Measurements from ENCODE around the gene SLC19A2. TPM values are rescaled to one million over a fixed set of nuclear protein-coding genes. Genes with fewer than 3 reads are reported as not detected.

Gene SLC19A2
- total RNA-seq, 2 donors from 2014 or later, result 17.7 to 39.7 TPM

DNA sequence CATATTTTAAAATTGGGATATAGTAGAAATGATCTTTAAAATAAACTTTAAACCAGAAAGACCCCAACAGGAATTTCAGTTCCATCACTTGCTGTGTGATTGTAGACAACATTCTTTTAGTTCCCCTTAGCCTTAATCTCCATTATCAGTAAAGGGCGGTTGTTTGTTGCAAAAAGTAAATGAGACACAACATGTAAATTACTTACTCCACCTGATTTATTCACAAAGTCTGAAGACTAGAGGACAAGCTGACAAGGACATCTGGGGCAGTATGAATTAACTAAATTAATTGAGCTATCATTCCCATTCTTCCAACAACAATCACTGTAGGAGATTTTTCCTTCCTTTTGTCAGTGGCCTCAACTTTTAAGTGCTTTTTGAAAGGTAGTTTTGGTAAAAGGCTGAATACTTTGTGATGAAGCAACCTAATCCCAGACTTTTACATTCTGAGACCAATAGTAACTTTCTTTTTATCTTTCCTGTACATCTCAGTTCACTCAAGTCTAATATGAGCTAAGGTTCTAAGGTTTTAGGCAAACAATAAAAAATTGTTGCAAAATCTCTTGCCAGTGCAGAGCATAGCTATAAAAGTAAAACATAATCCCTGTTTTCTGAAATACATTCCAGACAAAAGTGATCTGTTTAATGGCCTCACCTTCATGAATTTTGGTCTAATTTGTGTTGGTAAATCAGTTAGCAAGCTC is 6.2 kb downstream of the SLC19A2 start:
- ATAC-seq (ENCODE audit: insufficient number of reproducible peaks, low FRiP score, low read depth) (no peak), DNase-seq (ENCODE audit: low spot score) (no peak)

DNA sequence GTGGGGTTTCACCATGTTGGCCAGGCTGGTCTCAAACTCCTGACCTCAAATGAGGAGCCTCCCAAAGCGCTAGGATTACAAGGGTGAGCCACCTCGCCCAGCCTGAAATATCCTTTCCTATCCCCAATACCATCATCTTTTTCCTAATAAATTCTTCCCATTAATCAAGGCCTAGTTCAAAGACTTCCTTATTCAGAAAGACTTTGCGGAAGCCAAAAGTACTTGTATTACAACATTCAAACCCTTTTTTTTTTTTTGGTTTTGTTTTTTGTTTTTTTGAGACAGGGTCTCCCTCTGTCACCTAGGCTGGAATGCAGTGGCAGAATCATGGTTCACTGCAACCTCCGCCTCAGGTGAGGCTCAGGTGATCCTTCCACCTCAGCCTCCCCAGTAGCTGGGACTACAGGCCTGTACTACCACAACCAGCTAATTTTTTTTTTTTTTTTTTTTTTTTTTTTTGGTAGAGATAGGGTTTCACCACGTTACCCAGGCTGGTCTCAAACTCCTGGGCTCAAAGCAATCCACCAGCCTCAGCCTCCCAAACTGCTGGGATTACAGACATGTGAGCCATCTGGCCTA is 7.6 kb downstream of the SLC19A2 start:
- H3K4me3 ChIP-seq, result no peak overlapping the region
- DNase-seq (ENCODE audit: low spot score), result no peak
- ATAC-seq (ENCODE audit: insufficient number of reproducible peaks, low FRiP score, low read depth), result no peak
- peaks cover 0 to 2% of the 10 kb centered on the region in 2 donors for H3K4me1 ChIP-seq (ENCODE audit: control insufficient read depth in 1 of 2, low read depth in 2 of 2)
- H3K9me3 ChIP-seq, result no peaks in the 10 kb centered on the region
- H3K27me3 ChIP-seq (replicated peaks; ENCODE audit: insufficient read depth), result no peaks in the 10 kb centered on the region
- no peaks in the 10 kb centered on the region for H3K36me3 ChIP-seq
- no peak overlapping the region for H3K27ac ChIP-seq
- TF ChIP-seq, protein P1, sequence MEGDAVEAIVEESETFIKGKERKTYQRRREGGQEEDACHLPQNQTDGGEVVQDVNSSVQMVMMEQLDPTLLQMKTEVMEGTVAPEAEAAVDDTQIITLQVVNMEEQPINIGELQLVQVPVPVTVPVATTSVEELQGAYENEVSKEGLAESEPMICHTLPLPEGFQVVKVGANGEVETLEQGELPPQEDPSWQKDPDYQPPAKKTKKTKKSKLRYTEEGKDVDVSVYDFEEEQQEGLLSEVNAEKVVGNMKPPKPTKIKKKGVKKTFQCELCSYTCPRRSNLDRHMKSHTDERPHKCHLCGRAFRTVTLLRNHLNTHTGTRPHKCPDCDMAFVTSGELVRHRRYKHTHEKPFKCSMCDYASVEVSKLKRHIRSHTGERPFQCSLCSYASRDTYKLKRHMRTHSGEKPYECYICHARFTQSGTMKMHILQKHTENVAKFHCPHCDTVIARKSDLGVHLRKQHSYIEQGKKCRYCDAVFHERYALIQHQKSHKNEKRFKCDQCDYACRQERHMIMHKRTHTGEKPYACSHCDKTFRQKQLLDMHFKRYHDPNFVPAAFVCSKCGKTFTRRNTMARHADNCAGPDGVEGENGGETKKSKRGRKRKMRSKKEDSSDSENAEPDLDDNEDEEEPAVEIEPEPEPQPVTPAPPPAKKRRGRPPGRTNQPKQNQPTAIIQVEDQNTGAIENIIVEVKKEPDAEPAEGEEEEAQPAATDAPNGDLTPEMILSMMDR (IDR thresholded peaks at IDR 0.05), result no peak

More for the DNA sequence above, 6.2 kb downstream of the SLC19A2 start:
- Histone ChIP-seq H3K27ac (no peak overlapping the region), H3K9me3 (no peaks in the 10 kb centered on the region), H3K27me3 (replicated peaks; ENCODE audit: insufficient read depth) (no peaks in the 10 kb centered on the region), H3K36me3 (no peaks in the 10 kb centered on the region), H3K4me3 (no peak overlapping the region), H3K4me1 (ENCODE audit: control insufficient read depth in 1 of 2, low read depth in 2 of 2) (peaks cover 11 to 13% of the 10 kb centered on the region in 2 donors)
- TF ChIP-seq, protein P1 (IDR thresholded peaks at IDR 0.05), result no peak

DNA sequence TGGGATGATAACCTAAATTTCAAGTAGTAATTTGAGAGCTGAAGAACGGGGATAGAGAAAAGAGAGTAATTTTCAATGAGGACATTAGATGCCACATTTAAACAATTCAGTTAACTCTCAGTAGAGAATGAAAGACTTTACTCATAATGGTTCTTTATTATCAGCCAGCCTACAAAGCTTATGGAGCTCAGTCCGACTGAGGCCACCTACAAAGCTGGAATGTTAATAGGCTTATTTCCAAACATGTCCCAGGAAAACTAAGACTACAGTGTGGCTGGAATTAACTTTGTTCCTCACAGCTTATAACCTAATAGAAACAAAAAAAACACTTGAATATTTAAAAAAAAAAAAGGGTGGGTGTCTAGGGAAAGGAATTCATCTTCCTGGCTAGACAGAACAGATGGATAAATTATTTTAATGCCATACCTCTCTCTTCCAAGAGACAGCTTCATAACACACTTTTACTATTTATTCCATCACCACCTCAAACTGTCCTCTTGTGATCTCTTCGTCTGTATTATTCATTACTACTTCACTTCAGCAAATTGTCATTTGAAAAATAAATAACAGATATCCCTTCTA is 9.8 kb downstream of the SLC19A2 start:
- H3K4me3 ChIP-seq, result no peak overlapping the region
- H3K4me1 ChIP-seq (ENCODE audit: control insufficient read depth in 1 of 2, low read depth in 2 of 2), result no peaks in the 10 kb centered on the region
- DNase-seq (ENCODE audit: low spot score) (no peak), ATAC-seq (ENCODE audit: insufficient number of reproducible peaks, low FRiP score, low read depth) (no peak)
- H3K27ac ChIP-seq, result no peak overlapping the region
- H3K9me3 ChIP-seq, result no peaks in the 10 kb centered on the region
- H3K27me3 ChIP-seq (replicated peaks; ENCODE audit: insufficient read depth), result no peaks in the 10 kb centered on the region
- H3K36me3 ChIP-seq, result no peaks in the 10 kb centered on the region
- TF ChIP-seq, protein P1 (IDR thresholded peaks at IDR 0.05), result no peak

DNA sequence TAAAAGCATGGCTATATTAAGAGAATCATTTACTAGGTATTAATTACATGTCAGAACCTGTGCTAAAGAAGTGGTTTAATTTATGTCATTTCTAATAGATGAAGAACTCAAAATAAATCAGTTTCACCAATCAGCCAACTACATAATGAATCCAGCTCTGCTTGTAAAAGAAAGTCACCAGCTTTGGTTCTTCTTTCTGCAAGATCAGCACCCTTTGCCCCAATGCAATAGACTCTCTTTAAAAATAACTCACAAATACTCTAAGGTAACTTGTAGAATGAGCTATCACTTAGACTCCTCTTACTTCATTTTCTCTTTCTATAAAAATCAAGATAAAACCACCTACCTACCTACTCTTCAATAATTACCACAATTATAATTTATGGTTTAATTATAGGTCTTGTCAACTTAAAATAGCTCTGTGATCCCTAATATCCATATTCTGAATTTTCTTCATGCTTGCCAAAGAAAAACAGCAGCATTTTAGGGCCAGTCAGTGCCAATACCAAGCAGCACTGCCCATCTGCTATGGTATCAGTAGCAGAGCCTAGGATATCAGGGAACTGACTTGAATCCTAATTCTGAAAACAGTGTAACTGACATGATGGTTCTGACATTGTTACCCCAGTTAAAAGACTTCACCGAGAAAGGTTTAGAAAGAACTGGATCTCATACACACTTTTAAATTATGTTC is 11.3 kb downstream of the SLC19A2 start:
- DNase-seq (ENCODE audit: low spot score) (no peak), ATAC-seq (ENCODE audit: insufficient number of reproducible peaks, low FRiP score, low read depth) (no peak)
- no peak overlapping the region for H3K4me3 ChIP-seq
- no peaks in the 10 kb centered on the region for H3K27me3 ChIP-seq (replicated peaks; ENCODE audit: insufficient read depth)
- no peaks in the 10 kb centered on the region for H3K4me1 ChIP-seq (ENCODE audit: control insufficient read depth in 1 of 2, low read depth in 2 of 2)
- no peaks in the 10 kb centered on the region for H3K9me3 ChIP-seq
- no peaks in the 10 kb centered on the region for H3K36me3 ChIP-seq
- TF ChIP-seq, protein P1 (IDR thresholded peaks at IDR 0.05), result no peak
- H3K27ac ChIP-seq, result no peak overlapping the region

DNA sequence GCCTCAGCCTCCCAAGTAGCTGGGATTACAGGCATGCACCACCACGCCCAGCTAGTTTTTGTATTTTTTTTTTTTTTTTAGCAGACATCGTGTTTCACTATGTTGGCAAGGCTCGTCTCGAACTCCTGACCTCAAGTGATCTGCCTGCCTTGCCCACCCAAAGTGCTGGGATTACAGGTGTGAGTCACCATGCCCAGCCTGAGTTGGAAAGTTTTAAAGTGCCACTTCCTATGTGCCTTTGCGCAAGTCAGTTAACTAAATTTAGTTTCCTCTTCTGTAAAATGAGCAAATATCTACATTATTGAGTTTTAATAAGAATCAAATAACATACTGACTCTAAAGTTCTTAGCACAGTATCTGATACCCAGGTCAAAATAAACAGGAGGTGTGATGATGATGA is 12.4 kb downstream of the SLC19A2 start:
- peaks cover 2% of the 10 kb centered on the region for H3K36me3 ChIP-seq
- no peak for ATAC-seq (ENCODE audit: insufficient number of reproducible peaks, low FRiP score, low read depth)
- H3K27ac ChIP-seq, result no peak overlapping the region
- H3K4me3 ChIP-seq, result no peak overlapping the region
- no peaks in the 10 kb centered on the region for H3K9me3 ChIP-seq
- TF ChIP-seq, protein P1 (IDR thresholded peaks at IDR 0.05), result no peak
- H3K27me3 ChIP-seq (replicated peaks; ENCODE audit: insufficient read depth), result no peaks in the 10 kb centered on the region
- DNase-seq (ENCODE audit: low spot score), result no peak
- H3K4me1 ChIP-seq (ENCODE audit: control insufficient read depth in 1 of 2, low read depth in 2 of 2), result no peaks in the 10 kb centered on the region
